A549 (cell line): ENCODE results near the gene CARF. TPM values are rescaled to one million over a fixed set of nuclear protein-coding genes. Genes with fewer than 3 reads are reported as not detected.

Source experiments
- ATAC-seq, 2 experiments: fragments of 200-7000 bp in 1 of 2; fragments of >200 bp in 1 of 2; cut with Nextera tagmentation in 1 of 2; cut with Tn5 transposase in 1 of 2; 3 replicates each; pipeline versions ENCODE4 v1.8.0 to v1.9.1; 2018 to 2020; ENCODE audit warnings: mild to moderate bottlenecking in 1 of 2, moderate library complexity in 1 of 2
- CTCF ChIA-PET: fragments of 300-600 bp; sonication (Branson Sonifier 250); formaldehyde crosslinking; extraction: SDS; loops from one replicate; lab custom pipeline; 2021; ENCODE audit warnings: antibody characterized with exemption, inconsistent platforms; lab: Yijun Ruan, JAX
- POLR2A ChIA-PET: fragments of 350-600 bp; formaldehyde crosslinking; extraction: SDS; loops from one replicate; lab custom pipeline; 2021; ENCODE audit warnings: antibody characterized with exemption, inconsistent platforms; lab: Yijun Ruan, JAX
- DNase-seq, 2 experiments: peaks; one replicate each; pipeline versions ENCODE4 v3.0.0 to v3.0.0-alpha.2; 2011 to 2016; ENCODE audit warnings: low read depth in 1 of 2, low spot score in 1 of 2
- FAIRE-seq: peaks from 2 replicates; lab custom pipeline; 2011; peaks lifted over from hg19 to GRCh38; lab: Jason Lieb, UNC
- H3K27ac ChIP-seq, 2 experiments: fragments of >200 bp; sonication (Bioruptor Twin); formaldehyde crosslinking; 3 replicates each; pipeline ENCODE4 v1.5.1; 2016 to 2017
- H3K4me1 ChIP-seq: fragments of >200 bp; sonication (Bioruptor Twin); formaldehyde crosslinking; 3 replicates; pipeline ENCODE4 v1.6.1; 2016
- H3K4me2 ChIP-seq: fragments of >200 bp; sonication (Bioruptor Twin); formaldehyde crosslinking; 3 replicates; pipeline ENCODE4 v1.6.1; 2016
- H3K4me3 ChIP-seq: fragments of >200 bp; sonication (Bioruptor Twin); formaldehyde crosslinking; 3 replicates; pipeline ENCODE4 v1.5.1; 2016
- H3K9me3 ChIP-seq: fragments of >200 bp; sonication (Bioruptor Twin); formaldehyde crosslinking; 3 replicates; pipeline ENCODE4 v1.6.1; 2016
- BHLHE40 ChIP-seq: IDR thresholded peaks from 2 replicates; pipeline ENCODE4 v1.6.1; 2012; ENCODE audit warnings: low read depth, low read length, inconsistent platforms
- CBX8 ChIP-seq: fragments of 200-600 bp; sonication (generic); IDR thresholded peaks from 2 replicates; pipeline ENCODE4 v1.6.1; 2016
- EHMT2 ChIP-seq: fragments of 200-600 bp; sonication (generic); IDR thresholded peaks from 2 replicates; pipeline ENCODE4 v1.6.1; 2016; ENCODE audit warnings: antibody characterized with exemption, low read depth, mild to moderate bottlenecking, moderate library complexity
- ESRRA ChIP-seq: fragments of 150-350 bp; IDR thresholded peaks from 2 replicates; pipeline ENCODE4 v1.6.1; 2014; ENCODE audit warnings: mild to moderate bottlenecking, low read length, borderline replicate concordance
- FOSB ChIP-seq: fragments of 250-450 bp; sonication (Bioruptor Pico); IDR thresholded peaks from 2 replicates; pipeline ENCODE4 v1.5.0; 2020; ENCODE audit warnings: mild to moderate bottlenecking, moderate library complexity
- FOXS1 ChIP-seq: fragments of 250-450 bp; sonication (Bioruptor Pico); IDR thresholded peaks from 2 replicates; pipeline ENCODE4 v1.5.0; 2020; ENCODE audit warnings: mild to moderate bottlenecking, moderate library complexity
- GATA3 ChIP-seq: IDR thresholded peaks from 2 replicates; pipeline ENCODE4 v1.6.1; 2012; ENCODE audit warnings: borderline replicate concordance
- HOXB13 ChIP-seq: fragments of 250-450 bp; sonication (Bioruptor Pico); IDR thresholded peaks from 2 replicates; pipeline ENCODE4 v1.5.0; 2020; ENCODE audit warnings: low read depth, mild to moderate bottlenecking, moderate library complexity
- JUNB ChIP-seq: fragments of >200 bp; sonication (Bioruptor Twin); formaldehyde crosslinking; IDR thresholded peaks from 2 replicates; pipeline ENCODE4 v1.6.1; 2016
- KDM1A ChIP-seq: fragments of 200-600 bp; sonication (generic); IDR thresholded peaks from 2 replicates; pipeline ENCODE4 v1.6.1; 2016; ENCODE audit warnings: low read depth, mild to moderate bottlenecking
- NPAS2 ChIP-seq: fragments of 250-450 bp; sonication (Bioruptor Pico); IDR thresholded peaks from 2 replicates; pipeline ENCODE4 v1.8.0; 2022; ENCODE audit warnings: mild to moderate bottlenecking, moderate library complexity, borderline replicate concordance
- TFCP2L1 ChIP-seq: fragments of 250-450 bp; sonication (Bioruptor Pico); IDR thresholded peaks from 2 replicates; pipeline ENCODE4 v1.5.0; 2021; ENCODE audit warnings: mild to moderate bottlenecking
- ZFP36 ChIP-seq: fragments of 450-650 bp; IDR thresholded peaks from 2 replicates; pipeline ENCODE4 v1.6.1; 2014; ENCODE audit warnings: borderline replicate concordance; ENCODE audit not compliant: partially characterized antibody
- ZSCAN20 ChIP-seq: fragments of 250-450 bp; sonication (Bioruptor Pico); IDR thresholded peaks from 2 replicates; pipeline ENCODE4 v1.8.0; 2022; ENCODE audit warnings: mild to moderate bottlenecking, moderate library complexity
- WGBS: methylation state at CpG from one replicate; pipeline ENCODE4 v1.1.6; 2017; ENCODE audit errors: missing lambda C conversion rate; 5-methylcytosine and 5-hydroxymethylcytosine counted together
- polyA plus RNA-seq, 4 experiments: library from polyadenylated mRNA; depleted of rRNA in 3 of 4; stranded (reverse); fragments of >200 nt; fragmentation: RNase III in 1 of 4; extraction: RNeasy Plus Mini Kit Qiagen cat#74134 plus additional on column Dnase treatment in 1 of 4; gene quantifications; 2 replicates in 3 of 4; 3 replicates in 1 of 4; pipeline ENCODE4 v1.2.3, GENCODE V29; 2011 to 2017
- TF ChIP-seq, protein P1 (sequence below): fragments of >200 bp; sonication (Bioruptor Twin); formaldehyde crosslinking; IDR thresholded peaks from 3 replicates; pipeline ENCODE4 v1.5.1; 2016
- TF ChIP-seq, protein P2 (sequence below): fragments of 200-600 bp; sonication (generic); IDR thresholded peaks from 2 replicates; pipeline ENCODE4 v1.6.1; 2016; ENCODE audit warnings: antibody characterized with exemption, mild to moderate bottlenecking, moderate library complexity
- TF ChIP-seq, protein P3 (sequence below): fragments of >200 bp; sonication (Bioruptor Twin); formaldehyde crosslinking; IDR thresholded peaks from 2 replicates; pipeline ENCODE4 v1.6.1; 2016
- TF ChIP-seq, protein P4 (sequence below): IDR thresholded peaks from 2 replicates; pipeline ENCODE4 v1.6.1; 2012
- TF ChIP-seq, protein P5 (sequence below): fragments of >200 bp; sonication (Bioruptor Twin); formaldehyde crosslinking; IDR thresholded peaks from 3 replicates; pipeline ENCODE4 v1.6.1; 2016
- TF ChIP-seq, protein P6 (sequence below): fragments of 150-350 bp; IDR thresholded peaks from 2 replicates; pipeline ENCODE4 v1.6.1; 2014; ENCODE audit warnings: low read depth, mild to moderate bottlenecking, low read length

The CARF gene
- polyA plus RNA-seq, 2 of the 4 experiments (the other 2 are of a cell fraction): 2.1 to 6.0 TPM

DNA sequence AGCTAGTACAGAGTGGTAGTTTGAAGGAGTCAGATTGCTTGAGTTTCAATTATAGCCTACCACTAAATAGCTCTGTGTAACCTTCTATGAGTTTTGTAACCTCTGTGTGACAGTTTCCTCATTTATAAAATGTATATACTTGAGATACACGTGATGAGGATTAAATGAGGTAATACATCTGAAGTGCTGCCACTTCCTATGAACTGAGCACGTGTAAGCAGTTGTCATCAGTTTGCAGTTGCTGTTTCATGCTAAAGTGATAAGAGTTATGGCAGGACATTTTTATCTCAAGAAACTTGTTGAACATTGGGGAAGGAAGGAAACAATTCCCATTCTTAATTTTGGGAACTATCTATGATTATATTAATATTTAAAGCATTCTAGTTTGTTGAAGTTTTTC is 38.5 kb downstream of the CARF start:
- CTCF ChIA-PET: no interaction called here

More for the DNA sequence above, 38.5 kb downstream of the CARF start:
- Histone ChIP-seq H3K4me3 (no peak overlapping the region), H3K9me3 (peaks cover 13% of the 10 kb centered on the region; the same call in 1 of the 3 replicates), H3K4me1 (no peaks in the 10 kb centered on the region), H3K4me2 (no peak overlapping the region), H3K27ac (no peak overlapping the region)
- ATAC-seq: no peak
- TF ChIP-seq FOXS1 (no peak), NPAS2 (CRISPR knock-in tag) (no peak), ZFP36 (no peak), JUNB (no peak), ZSCAN20 (no peak), GATA3 (no peak), CBX8 (no peak), EHMT2 (no peak), TFCP2L1 (CRISPR knock-in tag) (no peak), ESRRA (no peak), HOXB13 (CRISPR knock-in tag) (no peak), FOSB (CRISPR knock-in tag) (no peak), BHLHE40 (no peak), KDM1A (no peak)
- TF ChIP-seq, protein P1, sequence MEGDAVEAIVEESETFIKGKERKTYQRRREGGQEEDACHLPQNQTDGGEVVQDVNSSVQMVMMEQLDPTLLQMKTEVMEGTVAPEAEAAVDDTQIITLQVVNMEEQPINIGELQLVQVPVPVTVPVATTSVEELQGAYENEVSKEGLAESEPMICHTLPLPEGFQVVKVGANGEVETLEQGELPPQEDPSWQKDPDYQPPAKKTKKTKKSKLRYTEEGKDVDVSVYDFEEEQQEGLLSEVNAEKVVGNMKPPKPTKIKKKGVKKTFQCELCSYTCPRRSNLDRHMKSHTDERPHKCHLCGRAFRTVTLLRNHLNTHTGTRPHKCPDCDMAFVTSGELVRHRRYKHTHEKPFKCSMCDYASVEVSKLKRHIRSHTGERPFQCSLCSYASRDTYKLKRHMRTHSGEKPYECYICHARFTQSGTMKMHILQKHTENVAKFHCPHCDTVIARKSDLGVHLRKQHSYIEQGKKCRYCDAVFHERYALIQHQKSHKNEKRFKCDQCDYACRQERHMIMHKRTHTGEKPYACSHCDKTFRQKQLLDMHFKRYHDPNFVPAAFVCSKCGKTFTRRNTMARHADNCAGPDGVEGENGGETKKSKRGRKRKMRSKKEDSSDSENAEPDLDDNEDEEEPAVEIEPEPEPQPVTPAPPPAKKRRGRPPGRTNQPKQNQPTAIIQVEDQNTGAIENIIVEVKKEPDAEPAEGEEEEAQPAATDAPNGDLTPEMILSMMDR: no peak
- TF ChIP-seq, protein P2, sequence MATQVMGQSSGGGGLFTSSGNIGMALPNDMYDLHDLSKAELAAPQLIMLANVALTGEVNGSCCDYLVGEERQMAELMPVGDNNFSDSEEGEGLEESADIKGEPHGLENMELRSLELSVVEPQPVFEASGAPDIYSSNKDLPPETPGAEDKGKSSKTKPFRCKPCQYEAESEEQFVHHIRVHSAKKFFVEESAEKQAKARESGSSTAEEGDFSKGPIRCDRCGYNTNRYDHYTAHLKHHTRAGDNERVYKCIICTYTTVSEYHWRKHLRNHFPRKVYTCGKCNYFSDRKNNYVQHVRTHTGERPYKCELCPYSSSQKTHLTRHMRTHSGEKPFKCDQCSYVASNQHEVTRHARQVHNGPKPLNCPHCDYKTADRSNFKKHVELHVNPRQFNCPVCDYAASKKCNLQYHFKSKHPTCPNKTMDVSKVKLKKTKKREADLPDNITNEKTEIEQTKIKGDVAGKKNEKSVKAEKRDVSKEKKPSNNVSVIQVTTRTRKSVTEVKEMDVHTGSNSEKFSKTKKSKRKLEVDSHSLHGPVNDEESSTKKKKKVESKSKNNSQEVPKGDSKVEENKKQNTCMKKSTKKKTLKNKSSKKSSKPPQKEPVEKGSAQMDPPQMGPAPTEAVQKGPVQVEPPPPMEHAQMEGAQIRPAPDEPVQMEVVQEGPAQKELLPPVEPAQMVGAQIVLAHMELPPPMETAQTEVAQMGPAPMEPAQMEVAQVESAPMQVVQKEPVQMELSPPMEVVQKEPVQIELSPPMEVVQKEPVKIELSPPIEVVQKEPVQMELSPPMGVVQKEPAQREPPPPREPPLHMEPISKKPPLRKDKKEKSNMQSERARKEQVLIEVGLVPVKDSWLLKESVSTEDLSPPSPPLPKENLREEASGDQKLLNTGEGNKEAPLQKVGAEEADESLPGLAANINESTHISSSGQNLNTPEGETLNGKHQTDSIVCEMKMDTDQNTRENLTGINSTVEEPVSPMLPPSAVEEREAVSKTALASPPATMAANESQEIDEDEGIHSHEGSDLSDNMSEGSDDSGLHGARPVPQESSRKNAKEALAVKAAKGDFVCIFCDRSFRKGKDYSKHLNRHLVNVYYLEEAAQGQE: no peak
- TF ChIP-seq, protein P3, sequence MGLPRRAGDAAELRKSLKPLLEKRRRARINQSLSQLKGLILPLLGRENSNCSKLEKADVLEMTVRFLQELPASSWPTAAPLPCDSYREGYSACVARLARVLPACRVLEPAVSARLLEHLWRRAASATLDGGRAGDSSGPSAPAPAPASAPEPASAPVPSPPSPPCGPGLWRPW: no peak
- TF ChIP-seq, protein P4, sequence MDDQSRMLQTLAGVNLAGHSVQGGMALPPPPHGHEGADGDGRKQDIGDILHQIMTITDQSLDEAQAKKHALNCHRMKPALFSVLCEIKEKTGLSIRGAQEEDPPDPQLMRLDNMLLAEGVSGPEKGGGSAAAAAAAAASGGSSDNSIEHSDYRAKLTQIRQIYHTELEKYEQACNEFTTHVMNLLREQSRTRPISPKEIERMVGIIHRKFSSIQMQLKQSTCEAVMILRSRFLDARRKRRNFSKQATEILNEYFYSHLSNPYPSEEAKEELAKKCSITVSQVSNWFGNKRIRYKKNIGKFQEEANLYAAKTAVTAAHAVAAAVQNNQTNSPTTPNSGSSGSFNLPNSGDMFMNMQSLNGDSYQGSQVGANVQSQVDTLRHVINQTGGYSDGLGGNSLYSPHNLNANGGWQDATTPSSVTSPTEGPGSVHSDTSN: no peak
- TF ChIP-seq, protein P5, sequence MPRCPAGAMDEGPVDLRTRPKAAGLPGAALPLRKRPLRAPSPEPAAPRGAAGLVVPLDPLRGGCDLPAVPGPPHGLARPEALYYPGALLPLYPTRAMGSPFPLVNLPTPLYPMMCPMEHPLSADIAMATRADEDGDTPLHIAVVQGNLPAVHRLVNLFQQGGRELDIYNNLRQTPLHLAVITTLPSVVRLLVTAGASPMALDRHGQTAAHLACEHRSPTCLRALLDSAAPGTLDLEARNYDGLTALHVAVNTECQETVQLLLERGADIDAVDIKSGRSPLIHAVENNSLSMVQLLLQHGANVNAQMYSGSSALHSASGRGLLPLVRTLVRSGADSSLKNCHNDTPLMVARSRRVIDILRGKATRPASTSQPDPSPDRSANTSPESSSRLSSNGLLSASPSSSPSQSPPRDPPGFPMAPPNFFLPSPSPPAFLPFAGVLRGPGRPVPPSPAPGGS: no peak
- TF ChIP-seq, protein P6, sequence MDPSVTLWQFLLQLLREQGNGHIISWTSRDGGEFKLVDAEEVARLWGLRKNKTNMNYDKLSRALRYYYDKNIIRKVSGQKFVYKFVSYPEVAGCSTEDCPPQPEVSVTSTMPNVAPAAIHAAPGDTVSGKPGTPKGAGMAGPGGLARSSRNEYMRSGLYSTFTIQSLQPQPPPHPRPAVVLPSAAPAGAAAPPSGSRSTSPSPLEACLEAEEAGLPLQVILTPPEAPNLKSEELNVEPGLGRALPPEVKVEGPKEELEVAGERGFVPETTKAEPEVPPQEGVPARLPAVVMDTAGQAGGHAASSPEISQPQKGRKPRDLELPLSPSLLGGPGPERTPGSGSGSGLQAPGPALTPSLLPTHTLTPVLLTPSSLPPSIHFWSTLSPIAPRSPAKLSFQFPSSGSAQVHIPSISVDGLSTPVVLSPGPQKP: no peak
- no peak for FAIRE-seq
- 65% methylated on average over 2 of the region's 2 CpGs for WGBS
- no peak for DNase-seq
- POLR2A ChIA-PET: no interaction called here
